ENCODE data around the gene LGALS1. TPM values are rescaled to one million over a fixed set of nuclear protein-coding genes. Genes with fewer than 3 reads are reported as not detected.

LGALS1 gene
- total RNA-seq, 1 experiment from 2014 or later: 32.8 TPM

GRCh38 chr22:37686002-37686982 lies 10.9 kb downstream of the LGALS1 start, which contains the start of gene NOL12:
TSS of gene NOL12 (plus strand) at chr22:37686343. CDS start at chr22:37686393, 50 bp downstream.
- no peaks in the 10 kb centered on the region for H3K9me3 ChIP-seq (ENCODE audit: control insufficient read depth, low read depth, low read length)
- H2BK5ac ChIP-seq (ENCODE audit: insufficient read length, low read length): no peak within 1 kb of the TSS
- no peak; the same call in 2 of the 3 replicates for TF ChIP-seq CTCF (conservative IDR thresholded peaks at IDR 0.05)
- H3K27ac ChIP-seq (ENCODE audit: insufficient read length, low read depth, low read length): no peak within 1 kb of the TSS
- peak; percentile 90 for DNase-seq
- no CpG with 5 or more reads among the region's 62 CpGs for WGBS (ENCODE audit: extremely low coverage, insufficient read length, low lambda C conversion rate)
- H3K14ac ChIP-seq (ENCODE audit: insufficient read depth, low read length): peak within 1 kb of the TSS; percentile 83; the same call in 1 of the 2 replicates
- no peak within 1 kb of the TSS for H2BK12ac ChIP-seq (ENCODE audit: insufficient read length, low read depth, low read length)
- no peak within 1 kb of the TSS for H4K91ac ChIP-seq (ENCODE audit: insufficient read length, low read depth, low read length)
- no peak within 1 kb of the TSS for H4K5ac ChIP-seq (ENCODE audit: insufficient read length, low read depth, low read length)
- Mint-ChIP-seq H3K27me3 (ENCODE audit: low read depth) (no peaks in the 10 kb centered on the region), H3K4me1 (peaks cover 8 to 16% of the 10 kb centered on the region in 2 experiments), H3K9me3 (no peaks in the 10 kb centered on the region), H3K36me3 (ENCODE audit: insufficient read depth in 1 of 3, low read depth in 3 of 3) (peaks cover 10 to 23% (median 22%) of the 10 kb centered on the region in 3 experiments), H3K4me3 (peak within 1 kb of the TSS; percentile 92 to 96), H3K27ac (peak within 1 kb of the TSS; percentile 92 to 98 (median 92))
- H3K23me2 ChIP-seq (ENCODE audit: insufficient read length, low read depth, low read length, poor library complexity, severe bottlenecking): peaks cover 9% of the 10 kb centered on the region
- no peaks in the 10 kb centered on the region for H3K27me3 ChIP-seq (ENCODE audit: insufficient read depth, low read length)
- H2AK5ac ChIP-seq (ENCODE audit: insufficient read length, low read length): no peak within 1 kb of the TSS
- H4K20me1 ChIP-seq (ENCODE audit: control insufficient read depth, insufficient read depth, insufficient read length): no peaks in the 10 kb centered on the region
- no peak within 1 kb of the TSS for H2BK120ac ChIP-seq (ENCODE audit: low read depth, low read length, poor library complexity, severe bottlenecking)
- no peak within 1 kb of the TSS for H3K23ac ChIP-seq (ENCODE audit: insufficient read length, low read depth, low read length)
- no peaks in the 10 kb centered on the region for H3K79me1 ChIP-seq (ENCODE audit: insufficient read depth, low read depth, low read length, poor library complexity, severe bottlenecking)
- no peak within 1 kb of the TSS for H2AFZ ChIP-seq (ENCODE audit: low read length)
- no peaks in the 10 kb centered on the region; the same call in 1 of the 2 replicates for H3K79me2 ChIP-seq (ENCODE audit: insufficient read depth, low read length)
- H2BK20ac ChIP-seq (ENCODE audit: low read depth, low read length, poor library complexity, severe bottlenecking): no peak within 1 kb of the TSS
- no peaks in the 10 kb centered on the region for H3K4me1 ChIP-seq (ENCODE audit: insufficient read depth, low read length)
- peak within 1 kb of the TSS; percentile 75 for H3K4me2 ChIP-seq (ENCODE audit: insufficient read depth, insufficient read length, low read length)
- no peak within 1 kb of the TSS for H2BK15ac ChIP-seq (ENCODE audit: low read depth, low read length)
- H4K8ac ChIP-seq (replicated peaks; ENCODE audit: insufficient read length, low read depth, low read length): no peak within 1 kb of the TSS
- peak within 1 kb of the TSS; percentile 56 for H3K9ac ChIP-seq (ENCODE audit: extremely low read depth, insufficient read length, low read length)
- no peak within 1 kb of the TSS for H3K4ac ChIP-seq (ENCODE audit: low read depth, low read length)
- no peak within 1 kb of the TSS for H3K56ac ChIP-seq (ENCODE audit: insufficient read length, low read depth, low read length)
- no peak within 1 kb of the TSS for H3T11ph ChIP-seq (ENCODE audit: low read length)
- H3K18ac ChIP-seq (ENCODE audit: insufficient read length, low read depth, low read length): peak within 1 kb of the TSS; percentile 84
